PC-9 (cell line): Measurements from ENCODE around the gene UST. TPM values are rescaled to one million over a fixed set of nuclear protein-coding genes. Genes with fewer than 3 reads are reported as not detected.

ENCODE experiments used
- BruUV-seq: library from RNA; stranded (reverse); fragments of 400-500 nt; replicated peaks from 2 replicates; lab custom pipeline; 2021; lab: Mats Ljungman, UMichigan
- CTCF ChIA-PET: fragments of 300-600 bp; sonication (Branson Sonifier 250); formaldehyde crosslinking; loops from one replicate; lab custom pipeline; 2022; ENCODE audit warnings: antibody characterized with exemption; lab: Charles Lee
- POLR2A ChIA-PET: fragments of 300-600 bp; sonication (Branson Sonifier 250); formaldehyde crosslinking; loops from one replicate; lab custom pipeline; 2022; ENCODE audit warnings: antibody characterized with exemption; ENCODE audit not compliant: unreplicated experiment; lab: Charles Lee
- DNase-seq, 2 experiments: peaks; one replicate each; pipeline versions ENCODE4 v3.0.0 to v3.0.0-alpha.2; 2015 to 2022; ENCODE audit warnings: mixed read lengths in 1 of 2
- H2AFZ ChIP-seq: fragments of 200-600 bp; sonication (generic); 2 replicates; pipeline ENCODE4 v1.8.1; 2017; ENCODE audit warnings: antibody characterized with exemption
- H3F3A ChIP-seq: fragments of 200-600 bp; sonication (generic); 2 replicates; pipeline ENCODE4 v1.8.1; 2017; ENCODE audit warnings: antibody characterized with exemption, mild to moderate bottlenecking, low read depth; ENCODE audit not compliant: insufficient read depth
- H3K27ac ChIP-seq: fragments of 200-600 bp; sonication (generic); 2 replicates; pipeline ENCODE4 v1.6.1; 2016; ENCODE audit warnings: mixed run types
- H3K27me3 ChIP-seq: fragments of 200-600 bp; sonication (generic); 2 replicates; pipeline ENCODE4 v1.6.1; 2016; ENCODE audit warnings: low read depth, mixed run types; ENCODE audit not compliant: insufficient read depth
- H3K36me3 ChIP-seq: fragments of 200-600 bp; sonication (generic); 2 replicates; pipeline ENCODE4 v1.6.1; 2016; ENCODE audit warnings: low read depth, mixed run types
- H3K4me1 ChIP-seq: fragments of 200-600 bp; sonication (generic); replicated peaks from 2 replicates; pipeline ENCODE4 v1.6.1; 2016; ENCODE audit warnings: mixed run types; ENCODE audit not compliant: insufficient read depth
- H3K4me2 ChIP-seq: fragments of 200-600 bp; sonication (generic); 2 replicates; pipeline ENCODE4 v1.6.1; 2017; ENCODE audit warnings: mixed run types
- H3K4me3 ChIP-seq: fragments of 200-600 bp; sonication (generic); 2 replicates; pipeline ENCODE4 v1.6.1; 2016; ENCODE audit warnings: mixed run types
- H3K79me2 ChIP-seq: fragments of 200-600 bp; sonication (generic); 2 replicates; pipeline ENCODE4 v1.6.1; 2017; ENCODE audit warnings: low read depth, mixed run types
- H3K9me2 ChIP-seq: fragments of 200-600 bp; sonication (generic); 2 replicates; pipeline ENCODE4 v1.8.1; 2017; ENCODE audit warnings: mild to moderate bottlenecking; ENCODE audit not compliant: insufficient read depth
- H3K9me3 ChIP-seq: fragments of 200-600 bp; sonication (generic); 2 replicates; pipeline ENCODE4 v1.8.1; 2016; ENCODE audit warnings: low read depth; ENCODE audit not compliant: insufficient read depth
- H4K20me1 ChIP-seq: fragments of 200-600 bp; sonication (generic); 2 replicates; pipeline ENCODE4 v1.8.1; 2017; ENCODE audit not compliant: insufficient read depth
- CTCF ChIP-seq: fragments of 200-600 bp; sonication (generic); conservative IDR thresholded peaks from 2 replicates; pipeline ENCODE4 v1.6.1; 2017; ENCODE audit warnings: mixed run types, antibody characterized with exemption, mild to moderate bottlenecking, moderate library complexity
- EZH2 ChIP-seq: fragments of 200-600 bp; sonication (generic); IDR thresholded peaks from 2 replicates; pipeline ENCODE4 v1.8.0; 2017; ENCODE audit warnings: antibody characterized with exemption, low read depth
- intact Hi-C: fragments of 100-400 bp; cut with micrococcal nuclease; formaldehyde crosslinking; loops from one replicate; pipeline ENCODE4 v1.10.0; 2022; ENCODE audit not compliant: unreplicated experiment
- total RNA-seq: library from RNA; stranded (reverse); gene quantifications from 2 replicates; pipeline ENCODE4 v1.2.3, GENCODE V29; 2021

The UST gene
- total RNA-seq, 1 experiment from 2014 or later, result 4.2 TPM

GRCh38 chr6:149012040-149012545, 265.3 kb downstream of the UST start:
- ChIA-PET CTCF (no interaction called here), POLR2A (no interaction called here)
- no peaks in the 10 kb centered on the region for H3K79me2 ChIP-seq
- H3K27ac ChIP-seq, result no peak overlapping the region
- H3K9me2 ChIP-seq, result no peaks in the 10 kb centered on the region
- no peaks in the 10 kb centered on the region for H3K4me1 ChIP-seq
- no peak overlapping the region for H3K4me3 ChIP-seq
- H2AFZ ChIP-seq, result no peak overlapping the region
- H3K36me3 ChIP-seq, result no peaks in the 10 kb centered on the region
- no peak overlapping the region for H3K4me2 ChIP-seq
- DNase-seq, result no peak
- H4K20me1 ChIP-seq, result no peaks in the 10 kb centered on the region
- H3K9me3 ChIP-seq, result no peaks in the 10 kb centered on the region
- intact Hi-C loops, result no loop called here
- H3F3A ChIP-seq, result no peaks in the 10 kb centered on the region; the same call in 1 of the 2 replicates
- no peaks in the 10 kb centered on the region for H3K27me3 ChIP-seq
- no TSS peak for BruUV-seq
- TF ChIP-seq CTCF, result no peak
- no peak for TF ChIP-seq EZH2

GRCh38 chr6:149013586-149014344, 266.9 kb downstream of the UST start:
- Histone ChIP-seq H3K79me2 (no peaks in the 10 kb centered on the region), H3K9me2 (no peaks in the 10 kb centered on the region), H3K27me3 (no peaks in the 10 kb centered on the region), H3K4me3 (no peak overlapping the region), H3F3A (no peaks in the 10 kb centered on the region; the same call in 1 of the 2 replicates), H3K36me3 (no peaks in the 10 kb centered on the region), H4K20me1 (no peaks in the 10 kb centered on the region), H3K4me2 (no peak overlapping the region), H3K27ac (no peak overlapping the region), H3K9me3 (no peaks in the 10 kb centered on the region), H2AFZ (no peak overlapping the region), H3K4me1 (no peaks in the 10 kb centered on the region)
- no peak for DNase-seq
- BruUV-seq, result no TSS peak
- TF ChIP-seq CTCF (no peak), EZH2 (no peak)
- intact Hi-C loops, result no loop called here
- ChIA-PET POLR2A (interaction anchor here (0.6 kb wide), 1 partner anchor 757 kb away, joined by 5 read pairs; no protein-coding TSS in a partner anchor), CTCF (no interaction called here)

GRCh38 chr6:149014631-149015534, 268.1 kb downstream of the UST start:
- H3K4me2 ChIP-seq, result no peak overlapping the region
- no peaks in the 10 kb centered on the region for H3K36me3 ChIP-seq
- H3F3A ChIP-seq, result no peaks in the 10 kb centered on the region; the same call in 1 of the 2 replicates
- ChIA-PET POLR2A (no interaction called here), CTCF (no interaction called here)
- no peak overlapping the region for H2AFZ ChIP-seq
- H4K20me1 ChIP-seq, result no peaks in the 10 kb centered on the region
- H3K27ac ChIP-seq, result no peak overlapping the region
- DNase-seq, result no peak
- no peaks in the 10 kb centered on the region for H3K9me3 ChIP-seq
- TF ChIP-seq CTCF, result no peak
- no peak for TF ChIP-seq EZH2
- H3K4me3 ChIP-seq, result no peak overlapping the region
- H3K79me2 ChIP-seq, result no peaks in the 10 kb centered on the region
- 0 out of 2 replicates have a peak, but pooled peaks cover 1% of the 10 kb centered on the region for H3K4me1 ChIP-seq
- intact Hi-C loops, result no loop called here
- BruUV-seq, result no TSS peak
- H3K9me2 ChIP-seq, result no peaks in the 10 kb centered on the region
- no peaks in the 10 kb centered on the region for H3K27me3 ChIP-seq
